ENCODE measurements around the gene ZNF491. TPM values are rescaled to one million over a fixed set of nuclear protein-coding genes. Genes with fewer than 3 reads are reported as not detected.
"Not testable (repeated sequence)": the region's sequence is repeated elsewhere in the genome, so short reads cannot be mapped to it uniquely, and the experiment has no call there.

The ZNF491 gene
- total RNA-seq, 2 experiments from 2014 or later, result 0.33 to 0.46 TPM

GRCh38 chr19:11771520-11771919 is 26.8 kb upstream of the ZNF491 start:
- Mint-ChIP-seq H3K9me3 (peaks cover 65% of the 10 kb centered on the region), H3K36me3 (peaks cover 58% of the 10 kb centered on the region), H3K4me1 (ENCODE audit: low read depth) (peaks cover 14% of the 10 kb centered on the region)
- CTCF ChIA-PET, result interaction anchor here (0.6 to 0.7 kb wide), 2 partner anchors 9 to 162 kb away, joined by 3 read pairs; no protein-coding TSS in a partner anchor
- intact Hi-C loops (cut with micrococcal nuclease); H3K4me3 Mint-ChIP-seq; H3K27me3 Mint-ChIP-seq; POLR2A ChIA-PET; H3K27ac Mint-ChIP-seq; DNase-seq: not testable (repeated sequence)

GRCh38 chr19:11776669-11777068 is 21.7 kb upstream of the ZNF491 start:
- POLR2A ChIA-PET; H3K27ac Mint-ChIP-seq; intact Hi-C loops (cut with micrococcal nuclease); H3K4me3 Mint-ChIP-seq; CTCF ChIA-PET; H3K4me1 Mint-ChIP-seq (ENCODE audit: low read depth); DNase-seq; H3K27me3 Mint-ChIP-seq: not testable (repeated sequence)
- Mint-ChIP-seq H3K9me3 (peaks cover 87% of the 10 kb centered on the region), H3K36me3 (peaks cover 80% of the 10 kb centered on the region)

GRCh38 chr19:11780431-11781020 is 17.8 kb upstream of the ZNF491 start:
- intact Hi-C loops (cut with micrococcal nuclease), result no loop called here
- no peaks in the 10 kb centered on the region for H3K4me1 Mint-ChIP-seq (ENCODE audit: low read depth)
- no peak overlapping the region for H3K27ac Mint-ChIP-seq
- no peak overlapping the region for H3K4me3 Mint-ChIP-seq
- peaks cover 83% of the 10 kb centered on the region for H3K9me3 Mint-ChIP-seq
- peaks cover 82% of the 10 kb centered on the region for H3K36me3 Mint-ChIP-seq
- ChIA-PET CTCF (interaction anchor here (1.0 kb wide), 1 partner anchor 9 kb away, joined by 3 read pairs; no protein-coding TSS in a partner anchor), POLR2A (no interaction called here)
- no peak for DNase-seq
- no peaks in the 10 kb centered on the region for H3K27me3 Mint-ChIP-seq

GRCh38 chr19:11781295-11782057 is 16.8 kb upstream of the ZNF491 start:
- CTCF ChIA-PET, result no interaction called here
- intact Hi-C loops (cut with micrococcal nuclease), result no loop called here

GRCh38 chr19:11783767-11784166 is 14.6 kb upstream of the ZNF491 start:
- H3K36me3 Mint-ChIP-seq, result peaks cover 54% of the 10 kb centered on the region
- H3K4me3 Mint-ChIP-seq, result no peak overlapping the region
- POLR2A ChIA-PET, result no interaction called here
- CTCF ChIA-PET, result interaction anchor here (3.5 kb wide), 1 partner anchor 14 kb away, joined by 12 read pairs; the partner anchor contains the start of gene ZNF491
- intact Hi-C loops (cut with micrococcal nuclease), result no loop called here
- peaks cover 83% of the 10 kb centered on the region for H3K9me3 Mint-ChIP-seq
- no peak overlapping the region for H3K27ac Mint-ChIP-seq
- DNase-seq, result no peak
- H3K4me1 Mint-ChIP-seq (ENCODE audit: low read depth), result no peaks in the 10 kb centered on the region
- no peaks in the 10 kb centered on the region for H3K27me3 Mint-ChIP-seq

More at GRCh38 chr19:11781295-11782057, 16.8 kb upstream of the ZNF491 start:
- Mint-ChIP-seq H3K9me3 (peaks cover 80% of the 10 kb centered on the region), H3K4me3 (no peak overlapping the region), H3K27me3 (no peaks in the 10 kb centered on the region), H3K4me1 (ENCODE audit: low read depth) (no peaks in the 10 kb centered on the region), H3K36me3 (peaks cover 76% of the 10 kb centered on the region), H3K27ac (no peak overlapping the region)
- no peak for DNase-seq
- POLR2A ChIA-PET, result interaction anchor here (0.6 kb wide), 1 partner anchor 12 kb away, joined by 3 read pairs; no protein-coding TSS in a partner anchor

GRCh38 chr19:11784356-11784755 is 14.0 kb upstream of the ZNF491 start:
- no peaks in the 10 kb centered on the region for H3K27me3 Mint-ChIP-seq
- H3K27ac Mint-ChIP-seq, result no peak overlapping the region
- CTCF ChIA-PET, result interaction anchor here (3.5 kb wide), 1 partner anchor 13 kb away, joined by 12 read pairs; the partner anchor contains the start of gene ZNF491
- DNase-seq, result no peak
- H3K9me3 Mint-ChIP-seq, result peaks cover 84% of the 10 kb centered on the region
- H3K4me1 Mint-ChIP-seq (ENCODE audit: low read depth), result no peaks in the 10 kb centered on the region
- H3K4me3 Mint-ChIP-seq, result no peak overlapping the region
- intact Hi-C loops (cut with micrococcal nuclease), result no loop called here
- peaks cover 49% of the 10 kb centered on the region for H3K36me3 Mint-ChIP-seq
- POLR2A ChIA-PET, result no interaction called here

GRCh38 chr19:11787536-11787935 is 10.8 kb upstream of the ZNF491 start:
- Mint-ChIP-seq H3K4me1 (ENCODE audit: low read depth) (no peaks in the 10 kb centered on the region), H3K27me3 (no peaks in the 10 kb centered on the region), H3K4me3 (no peak overlapping the region), H3K36me3 (peaks cover 27% of the 10 kb centered on the region), H3K9me3 (peaks cover 80% of the 10 kb centered on the region), H3K27ac (no peak overlapping the region)
- POLR2A ChIA-PET, result no interaction called here
- DNase-seq, result no peak
- CTCF ChIA-PET, result interaction anchor here (3.5 kb wide), 1 partner anchor 10 kb away, joined by 12 read pairs; the partner anchor contains the start of gene ZNF491
- intact Hi-C loops (cut with micrococcal nuclease), result no loop called here

GRCh38 chr19:11792942-11793341 is 5.4 kb upstream of the ZNF491 start:
- no peak for DNase-seq
- Mint-ChIP-seq H3K4me3 (no peak overlapping the region), H3K9me3 (peaks cover 34% of the 10 kb centered on the region), H3K36me3 (peaks cover 2% of the 10 kb centered on the region), H3K27me3 (no peaks in the 10 kb centered on the region), H3K4me1 (ENCODE audit: low read depth) (peaks cover 7% of the 10 kb centered on the region), H3K27ac (no peak overlapping the region)
- intact Hi-C loops (cut with micrococcal nuclease), result no loop called here
- ChIA-PET POLR2A (no interaction called here), CTCF (interaction anchor here (0.7 to 1.4 kb wide), 2 partner anchors 171 to 702 kb away, joined by 3 to 4 read pairs; no protein-coding TSS in a partner anchor)

GRCh38 chr19:11797491-11797890 is 832 bp upstream of the ZNF491 start:
- Mint-ChIP-seq H3K9me3 (peaks cover 3% of the 10 kb centered on the region), H3K36me3 (peaks cover 5% of the 10 kb centered on the region), H3K27ac (no peak overlapping the region), H3K4me1 (ENCODE audit: low read depth) (peaks cover 16% of the 10 kb centered on the region), H3K27me3 (no peaks in the 10 kb centered on the region), H3K4me3 (peak overlapping the region; percentile 84)
- intact Hi-C loops (cut with micrococcal nuclease), result loop anchor here (1.0 to 5.0 kb wide), 3 partner anchors 191 to 343 kb away; partner anchors contain the start of gene ZNF20
- DNase-seq, result peak; percentile 85
- ChIA-PET CTCF (interaction anchor here (0.6 to 6.1 kb wide), 44 partner anchors 10 to 499 kb away, joined by 3 to 85 read pairs (median 4); partner anchors contain the start of genes ZNF136, ZNF20, ZNF440 and ZNF441), POLR2A (no interaction called here)

- no peak overlapping the region for H3K27ac Mint-ChIP-seq
- ChIA-PET CTCF (no interaction called here), POLR2A (no interaction called here)
- H3K4me1 Mint-ChIP-seq (ENCODE audit: low read depth), result no peaks in the 10 kb centered on the region
- no peak for DNase-seq
- H3K36me3 Mint-ChIP-seq, result peaks cover 34% of the 10 kb centered on the region
- H3K27me3 Mint-ChIP-seq, result no peaks in the 10 kb centered on the region
- peaks cover 47% of the 10 kb centered on the region for H3K9me3 Mint-ChIP-seq
- intact Hi-C loops (cut with micrococcal nuclease), result no loop called here
- no peak overlapping the region for H3K4me3 Mint-ChIP-seq
Observed at GRCh38 chr19:11806354-11807098, 8.2 kb downstream of the ZNF491 start.

GRCh38 chr19:11807099-11807380 is 8.7 kb downstream of the ZNF491 start:
- ChIA-PET CTCF (interaction anchor here (1.6 kb wide), 1 partner anchor 9 kb away, joined by 12 read pairs; the partner anchor contains the start of gene ZNF491), POLR2A (no interaction called here)

GRCh38 chr19:11813703-11814028 is 15.3 kb downstream of the ZNF491 start:
- H3K9me3 Mint-ChIP-seq, result peaks cover 18% of the 10 kb centered on the region
- H3K27ac Mint-ChIP-seq, result peak overlapping the region; percentile 45
- no peaks in the 10 kb centered on the region for H3K27me3 Mint-ChIP-seq
- intact Hi-C loops (cut with micrococcal nuclease), result loop anchor here (1.0 to 2.0 kb wide), 2 partner anchors 15 to 35 kb away; partner anchors contain the start of genes ZNF439 and ZNF491
- H3K4me1 Mint-ChIP-seq (ENCODE audit: low read depth), result peaks cover 15% of the 10 kb centered on the region
- no peak for DNase-seq
- H3K36me3 Mint-ChIP-seq, result peaks cover 19% of the 10 kb centered on the region
- POLR2A ChIA-PET, result interaction anchor here (1.4 kb wide), 1 partner anchor 16 kb away, joined by 3 read pairs; the partner anchor contains the start of gene ZNF491
- peak overlapping the region; percentile 85 for H3K4me3 Mint-ChIP-seq
- CTCF ChIA-PET, result interaction anchor here (0.7 to 4.8 kb wide), 3 partner anchors 14 to 111 kb away, joined by 3 to 85 read pairs (median 3); partner anchors contain the start of gene ZNF491

More at GRCh38 chr19:11807099-11807380, 8.7 kb downstream of the ZNF491 start:
- H3K27ac Mint-ChIP-seq, result no peak overlapping the region
- intact Hi-C loops (cut with micrococcal nuclease), result no loop called here
- no peaks in the 10 kb centered on the region for H3K4me1 Mint-ChIP-seq (ENCODE audit: low read depth)
- no peaks in the 10 kb centered on the region for H3K27me3 Mint-ChIP-seq
- no peak overlapping the region for H3K4me3 Mint-ChIP-seq
- H3K9me3 Mint-ChIP-seq, result peaks cover 47% of the 10 kb centered on the region
- peaks cover 34% of the 10 kb centered on the region for H3K36me3 Mint-ChIP-seq
- no peak for DNase-seq

Measured in activated CD4-positive, alpha-beta memory T cell treated with anti-CD3 and anti-CD28 coated beads for 36 hours (primary cell).